ENCODE data around the gene BRS3.
"Not testable (repeated sequence)": the region's sequence is repeated elsewhere in the genome, so short reads cannot be mapped to it uniquely, and the experiment has no call there.

The BRS3 gene

GRCh38 chrX:136487647-136488046, at the start of gene BRS3:
BRS3 (plus strand) TSS chrX:136487947; CDS start chrX:136488115, 168 bp downstream.
- no peak for DNase-seq

- no peak for DNase-seq
Measured at GRCh38 chrX:136438192-136438591, 49.6 kb upstream of the BRS3 start.

- DNase-seq, result not testable (repeated sequence)
Measured at GRCh38 chrX:136445674-136446073, 42.1 kb upstream of the BRS3 start.

GRCh38 chrX:136446208-136446607, 41.5 kb upstream of the BRS3 start:
- DNase-seq, result no peak

- DNase-seq, result no peak
Measured at GRCh38 chrX:136447308-136447707, 40.4 kb upstream of the BRS3 start.

GRCh38 chrX:136447968-136448367, 39.8 kb upstream of the BRS3 start:
- no peak for DNase-seq

- DNase-seq, result no peak
Measured at GRCh38 chrX:136450050-136450830, 37.5 kb upstream of the BRS3 start.

GRCh38 chrX:136452614-136453013, 35.1 kb upstream of the BRS3 start:
- no peak for DNase-seq

- no peak for DNase-seq
Measured at GRCh38 chrX:136453114-136453513, 34.6 kb upstream of the BRS3 start.

GRCh38 chrX:136453771-136454170, 34.0 kb upstream of the BRS3 start:
- no peak for DNase-seq

- no peak for DNase-seq
Measured at GRCh38 chrX:136456133-136456532, 31.6 kb upstream of the BRS3 start.

- no peak for DNase-seq
Measured at GRCh38 chrX:136457303-136457917, 30.3 kb upstream of the BRS3 start.

- no peak for DNase-seq
Measured at GRCh38 chrX:136464589-136464988, 23.2 kb upstream of the BRS3 start.

- DNase-seq, result no peak
Measured at GRCh38 chrX:136467303-136467702, 20.4 kb upstream of the BRS3 start.

GRCh38 chrX:136468391-136469103, 19.2 kb upstream of the BRS3 start:
- no peak for DNase-seq

- DNase-seq, result no peak
Measured at GRCh38 chrX:136473663-136474062, 14.1 kb upstream of the BRS3 start.

- no peak for DNase-seq
Measured at GRCh38 chrX:136475236-136475635, 12.5 kb upstream of the BRS3 start.

GRCh38 chrX:136476501-136476900, 11.2 kb upstream of the BRS3 start:
- DNase-seq, result no peak

- no peak for DNase-seq
Measured at GRCh38 chrX:136477026-136477425, 10.7 kb upstream of the BRS3 start.

GRCh38 chrX:136480383-136480782, 7.4 kb upstream of the BRS3 start:
- no peak for DNase-seq

- DNase-seq, result no peak
Measured at GRCh38 chrX:136488706-136489105, 959 bp downstream of the BRS3 start.

- DNase-seq, result no peak
Measured at GRCh38 chrX:136491832-136492231, 4.1 kb downstream of the BRS3 start.

- DNase-seq, result no peak
Measured at GRCh38 chrX:136493011-136493410, 5.3 kb downstream of the BRS3 start.

- DNase-seq, result no peak
Measured at GRCh38 chrX:136495043-136495442, 7.3 kb downstream of the BRS3 start.

Data from NCI-H187 (cell line).